GM21367 (cell line): Measurements from ENCODE around the gene AP2S1.
A peak's percentile ranks its signal among the peaks of the same experiment; 100 is the strongest.
"Not testable (repeated sequence)": the region's sequence is repeated elsewhere in the genome, so short reads cannot be mapped to it uniquely, and the experiment has no call there.

Experiments used
- ATAC-seq: cut with Tn5 transposase; IDR thresholded peaks from one replicate; pipeline ENCODE4 v1.9.1; 2021; ENCODE audit not compliant: unreplicated experiment

Gene AP2S1

GRCh38 chr19:46809534-46810272 is 40.9 kb downstream of the AP2S1 start:
- ATAC-seq: no peak

GRCh38 chr19:46806656-46807055 is 44.0 kb downstream of the AP2S1 start:
- ATAC-seq: no peak

GRCh38 chr19:46804432-46804831 is 46.2 kb downstream of the AP2S1 start:
- not testable (repeated sequence) for ATAC-seq

- ATAC-seq: no peak
Measured at GRCh38 chr19:46803555-46803954, 47.1 kb downstream of the AP2S1 start.

- ATAC-seq: no peak
Measured at GRCh38 chr19:46802152-46802551, 48.5 kb downstream of the AP2S1 start.

GRCh38 chr19:46798713-46799112 is 51.9 kb downstream of the AP2S1 start:
- no peak for ATAC-seq

- no peak for ATAC-seq
Measured at GRCh38 chr19:46797881-46798280, 52.8 kb downstream of the AP2S1 start.

- no peak for ATAC-seq
Measured at GRCh38 chr19:46791944-46792343, 58.7 kb downstream of the AP2S1 start.

GRCh38 chr19:46789371-46789770 is 61.3 kb downstream of the AP2S1 start:
- ATAC-seq: no peak

- ATAC-seq: no peak
Measured at GRCh38 chr19:46788968-46789338, 61.7 kb downstream of the AP2S1 start.

- peak; percentile 36 for ATAC-seq
Measured at GRCh38 chr19:46788262-46788967, 62.2 kb downstream of the AP2S1 start, which contains the start of gene SLC1A5. Gene SLC1A5, minus strand, starts transcription at chr19:46788594. Its CDS starts 629 bp downstream, at chr19:46787965.
